Measurements from ENCODE around the gene FBXO38.
"Not testable (repeated sequence)": the region's sequence is repeated elsewhere in the genome, so short reads cannot be mapped to it uniquely, and the experiment has no call there.

FBXO38 gene

DNA sequence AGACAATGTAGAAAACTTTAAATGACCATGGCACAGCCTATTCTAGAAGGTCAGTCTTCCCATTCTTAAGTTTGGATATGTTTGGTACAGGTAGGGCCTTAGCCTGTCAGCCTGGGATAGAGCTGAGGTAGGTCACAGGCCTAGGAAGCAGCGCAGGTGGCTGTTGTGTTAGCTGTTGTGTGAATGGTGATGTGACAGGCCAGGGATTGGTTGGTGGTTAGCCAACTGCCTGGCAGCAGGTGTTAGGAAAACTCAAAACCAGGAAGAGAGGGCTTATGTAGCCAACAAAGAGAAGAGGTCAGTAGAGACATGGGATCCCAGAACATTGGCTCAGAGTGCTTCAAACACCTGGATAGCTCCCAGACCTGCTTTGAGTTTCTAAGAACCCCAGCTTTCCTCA is 84.2 kb downstream of the FBXO38 start:
- no peak overlapping the region for H3K4me2 ChIP-seq (ENCODE audit: low read depth, low read length, poor library complexity, severe bottlenecking)
- no peak overlapping the region for H3K4me3 ChIP-seq (ENCODE audit: low read length, poor library complexity, severe bottlenecking)
- no peak overlapping the region for H3K9ac ChIP-seq (ENCODE audit: low read depth, low read length, poor library complexity, severe bottlenecking)
- H3K79me2 ChIP-seq (ENCODE audit: insufficient read depth, low read length) = no peaks in the 10 kb centered on the region
- no peaks in the 10 kb centered on the region for H3K9me2 ChIP-seq (replicated peaks; ENCODE audit: low read depth, low read length)
- no peaks in the 10 kb centered on the region for H3K36me3 ChIP-seq (ENCODE audit: insufficient read depth, low read length)
- H3F3A ChIP-seq (ENCODE audit: low read depth) = no peaks in the 10 kb centered on the region
- no peaks in the 10 kb centered on the region for H4K20me1 ChIP-seq (ENCODE audit: insufficient read depth, low read length, poor library complexity, severe bottlenecking)
- no peak overlapping the region for H2AFZ ChIP-seq (ENCODE audit: low read length)
- no peak for TF ChIP-seq CTCF (conservative IDR thresholded peaks at IDR 0.05; ENCODE audit: low read length)
- peaks cover 3% of the 10 kb centered on the region for H3K27me3 ChIP-seq (ENCODE audit: insufficient read depth, low read length, poor library complexity, severe bottlenecking)
- H3K9me3 ChIP-seq (ENCODE audit: insufficient read depth, low read depth, low read length) = no peaks in the 10 kb centered on the region
- H3K4me1 ChIP-seq (ENCODE audit: insufficient read depth, low read length, poor library complexity, severe bottlenecking) = no peaks in the 10 kb centered on the region

DNA sequence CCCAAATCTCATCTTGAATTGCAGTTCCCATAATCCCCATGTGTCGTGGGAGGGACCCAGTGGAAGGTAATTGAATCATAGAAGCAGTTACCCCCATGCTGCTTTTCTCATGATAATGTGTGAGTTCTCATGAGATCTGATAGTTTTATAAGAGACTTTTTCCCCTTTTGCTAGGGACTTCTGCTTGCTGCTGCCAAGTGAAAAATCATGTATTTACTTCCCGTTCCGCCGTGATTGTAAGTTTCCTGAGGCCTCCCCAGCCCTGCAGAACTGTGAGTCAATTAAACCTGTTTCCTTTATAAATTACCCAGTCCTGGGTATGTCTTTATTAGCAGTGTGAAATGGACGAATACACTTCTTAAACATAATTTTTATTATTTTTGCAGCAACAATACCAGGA is 85.0 kb downstream of the FBXO38 start:
- H3K9me2 ChIP-seq (replicated peaks; ENCODE audit: low read depth, low read length); H3K27me3 ChIP-seq (ENCODE audit: insufficient read depth, low read length, poor library complexity, severe bottlenecking); H3K36me3 ChIP-seq (ENCODE audit: insufficient read depth, low read length); H3K9me3 ChIP-seq (ENCODE audit: insufficient read depth, low read depth, low read length); H3K79me2 ChIP-seq (ENCODE audit: insufficient read depth, low read length); H3K4me3 ChIP-seq (ENCODE audit: low read length, poor library complexity, severe bottlenecking); H3K4me1 ChIP-seq (ENCODE audit: insufficient read depth, low read length, poor library complexity, severe bottlenecking); H3K4me2 ChIP-seq (ENCODE audit: low read depth, low read length, poor library complexity, severe bottlenecking); H3K9ac ChIP-seq (ENCODE audit: low read depth, low read length, poor library complexity, severe bottlenecking); H2AFZ ChIP-seq (ENCODE audit: low read length); H4K20me1 ChIP-seq (ENCODE audit: insufficient read depth, low read length, poor library complexity, severe bottlenecking); H3F3A ChIP-seq (ENCODE audit: low read depth): not testable (repeated sequence)

- Histone ChIP-seq H3K27me3 (ENCODE audit: insufficient read depth, low read length, poor library complexity, severe bottlenecking) (peaks cover 3% of the 10 kb centered on the region), H3K4me1 (ENCODE audit: insufficient read depth, low read length, poor library complexity, severe bottlenecking) (no peaks in the 10 kb centered on the region), H3K4me3 (ENCODE audit: low read length, poor library complexity, severe bottlenecking) (no peak overlapping the region), H4K20me1 (ENCODE audit: insufficient read depth, low read length, poor library complexity, severe bottlenecking) (no peaks in the 10 kb centered on the region), H3K9me3 (ENCODE audit: insufficient read depth, low read depth, low read length) (no peaks in the 10 kb centered on the region), H3K36me3 (ENCODE audit: insufficient read depth, low read length) (no peaks in the 10 kb centered on the region), H2AFZ (ENCODE audit: low read length) (no peak overlapping the region), H3K79me2 (ENCODE audit: insufficient read depth, low read length) (no peaks in the 10 kb centered on the region), H3K9ac (ENCODE audit: low read depth, low read length, poor library complexity, severe bottlenecking) (no peak overlapping the region), H3K9me2 (replicated peaks; ENCODE audit: low read depth, low read length) (no peaks in the 10 kb centered on the region), H3K4me2 (ENCODE audit: low read depth, low read length, poor library complexity, severe bottlenecking) (no peak overlapping the region), H3F3A (ENCODE audit: low read depth) (no peaks in the 10 kb centered on the region)
- TF ChIP-seq CTCF (conservative IDR thresholded peaks at IDR 0.05; ENCODE audit: low read length) = no peak
- TF ChIP-seq EZH2phosphoT487 (IDR thresholded peaks at IDR 0.05; ENCODE audit: borderline replicate concordance) = no peak
These were observed 85.8 kb downstream of the FBXO38 start for GRCh38 chr5:148469501-148469935.

GRCh38 chr5:148471379-148471778 is 87.6 kb downstream of the FBXO38 start:
- Histone ChIP-seq H3K4me2 (ENCODE audit: low read depth, low read length, poor library complexity, severe bottlenecking) (no peak overlapping the region), H3K27me3 (ENCODE audit: insufficient read depth, low read length, poor library complexity, severe bottlenecking) (peaks cover 8% of the 10 kb centered on the region), H3K79me2 (ENCODE audit: insufficient read depth, low read length) (no peaks in the 10 kb centered on the region), H3K9ac (ENCODE audit: low read depth, low read length, poor library complexity, severe bottlenecking) (no peak overlapping the region), H3K4me1 (ENCODE audit: insufficient read depth, low read length, poor library complexity, severe bottlenecking) (no peaks in the 10 kb centered on the region), H3K4me3 (ENCODE audit: low read length, poor library complexity, severe bottlenecking) (no peak overlapping the region), H3K9me3 (ENCODE audit: insufficient read depth, low read depth, low read length) (no peaks in the 10 kb centered on the region), H2AFZ (ENCODE audit: low read length) (no peak overlapping the region), H3F3A (ENCODE audit: low read depth) (no peaks in the 10 kb centered on the region), H3K9me2 (replicated peaks; ENCODE audit: low read depth, low read length) (no peaks in the 10 kb centered on the region), H4K20me1 (ENCODE audit: insufficient read depth, low read length, poor library complexity, severe bottlenecking) (no peaks in the 10 kb centered on the region), H3K36me3 (ENCODE audit: insufficient read depth, low read length) (no peaks in the 10 kb centered on the region)
- no peak for TF ChIP-seq EZH2phosphoT487 (IDR thresholded peaks at IDR 0.05; ENCODE audit: borderline replicate concordance)
- TF ChIP-seq CTCF (conservative IDR thresholded peaks at IDR 0.05; ENCODE audit: low read length) = no peak
